K562 (cell line): ENCODE results near the gene NUP62. TPM values are rescaled to one million over a fixed set of nuclear protein-coding genes. Genes with fewer than 3 reads are reported as not detected.

Experiments
- HIVEP1 ChIP-seq: fragments of 250-450 bp; sonication (Bioruptor Pico); IDR thresholded peaks from 2 replicates; pipeline ENCODE4 v1.4.0; 2020; ENCODE audit warnings: mild to moderate bottlenecking
- HMG20A ChIP-seq: fragments of 450-650 bp; formaldehyde crosslinking; conservative IDR thresholded peaks from 2 replicates; pipeline ENCODE4 v1.4.0; 2020; ENCODE audit warnings: mild to moderate bottlenecking, mixed read lengths
- KLF6 ChIP-seq: fragments of 250-450 bp; sonication (Bioruptor Pico); IDR thresholded peaks from 2 replicates; pipeline ENCODE4 v1.4.0; 2020; ENCODE audit warnings: mild to moderate bottlenecking, moderate library complexity, borderline replicate concordance
- MCM3 ChIP-seq: fragments of 450-650 bp; IDR thresholded peaks from 2 replicates; pipeline ENCODE4 v1.6.1; 2016
- MLLT1 ChIP-seq, 2 experiments: fragments of 450-650 bp; IDR thresholded peaks; 2 replicates each; pipeline ENCODE4 v1.6.1; 2016
- MYBL2 ChIP-seq, 2 experiments: fragments of 450-650 bp in 1 of 2; sonication (generic) in 1 of 2; formaldehyde crosslinking in 1 of 2; IDR thresholded peaks; 2 replicates each; pipeline versions ENCODE4 v1.6.1 to v1.8.1; 2017 to 2022; ENCODE audit warnings: borderline replicate concordance in 1 of 2, inconsistent platforms in 1 of 2, low read depth in 1 of 2, mild to moderate bottlenecking in 1 of 2, missing genetic modification reagents in 1 of 2, moderate library complexity in 1 of 2
- NBN ChIP-seq: fragments of 450-650 bp; IDR thresholded peaks from 2 replicates; pipeline ENCODE4 v1.6.1; 2016; ENCODE audit warnings: low read depth, mild to moderate bottlenecking
- NR2C2 ChIP-seq, 2 experiments: fragments of 200-800 bp in 1 of 2; sonication (Bioruptor generic) in 1 of 2; sonication (generic) in 1 of 2; formaldehyde crosslinking in 1 of 2; IDR thresholded peaks; 2 replicates each; pipeline versions ENCODE4 v1.6.1 to v1.8.0; 2016 to 2022; ENCODE audit warnings: mild to moderate bottlenecking in 1 of 2, missing compliant biosample characterization in 1 of 2, missing genetic modification characterization in 1 of 2, missing genetic modification reagents in 1 of 2
- PATZ1 ChIP-seq: fragments of 250-450 bp; sonication (Bioruptor Pico); IDR thresholded peaks from 2 replicates; pipeline ENCODE4 v1.5.0; 2020; ENCODE audit warnings: mild to moderate bottlenecking, borderline replicate concordance
- PHB ChIP-seq: fragments of 250-450 bp; sonication (Bioruptor Pico); IDR thresholded peaks from 2 replicates; pipeline ENCODE4 v1.5.0; 2021
- SIN3B ChIP-seq: fragments of 450-650 bp; IDR thresholded peaks from 2 replicates; pipeline ENCODE4 v1.6.1; 2017; ENCODE audit warnings: low read depth, mild to moderate bottlenecking, moderate library complexity
- SMARCB1 ChIP-seq: IDR thresholded peaks from 2 replicates; pipeline ENCODE4 v1.6.1; 2011; ENCODE audit warnings: improper control_type of control experiment, low read depth; ENCODE audit not compliant: insufficient read length
- SRSF1 ChIP-seq: fragments of 200-400 bp; formaldehyde crosslinking; IDR thresholded peaks from 2 replicates; pipeline ENCODE4 v1.6.1; 2017; ENCODE audit warnings: mild to moderate bottlenecking, low read depth, low read length, moderate library complexity
- TCF15 ChIP-seq: fragments of 250-450 bp; sonication (Bioruptor Pico); IDR thresholded peaks from 2 replicates; pipeline ENCODE4 v1.8.0; 2022; ENCODE audit warnings: moderate library complexity, mild to moderate bottlenecking, inconsistent platforms
- TEAD1 ChIP-seq, 2 experiments: fragments of 450-650 bp in 1 of 2; sonication (generic) in 1 of 2; formaldehyde crosslinking; IDR thresholded peaks; 2 replicates each; pipeline versions ENCODE4 v1.4.0 to v1.8.0; 2020 to 2022; ENCODE audit warnings: mild to moderate bottlenecking in 2 of 2, missing genetic modification reagents in 1 of 2
- ZFPM2 ChIP-seq: fragments of 250-450 bp; sonication (Bioruptor Pico); IDR thresholded peaks from 2 replicates; pipeline ENCODE4 v1.5.1; 2022; ENCODE audit warnings: mild to moderate bottlenecking
- ZNF12 ChIP-seq: sonication (generic); formaldehyde crosslinking; IDR thresholded peaks from 2 replicates; pipeline ENCODE4 v1.4.0; 2020; ENCODE audit warnings: mild to moderate bottlenecking, missing genetic modification reagents
- ZNF134 ChIP-seq: fragments of 250-450 bp; sonication (Bioruptor Pico); conservative IDR thresholded peaks from 2 replicates; pipeline ENCODE4 v1.4.0; 2020
- ZNF263 ChIP-seq: sonication (generic); formaldehyde crosslinking; IDR thresholded peaks from 2 replicates; pipeline ENCODE4 v1.8.0; 2022; ENCODE audit warnings: mild to moderate bottlenecking, missing genetic modification reagents, borderline replicate concordance
- ZNF583 ChIP-seq: fragments of 250-450 bp; sonication (Bioruptor Pico); IDR thresholded peaks from 2 replicates; pipeline ENCODE4 v1.4.0; 2020
- ZNF589 ChIP-seq: fragments of 200-800 bp; sonication (Bioruptor generic); IDR thresholded peaks from 2 replicates; pipeline ENCODE4 v1.6.1; 2016; ENCODE audit warnings: low read depth, missing genetic modification characterization, missing compliant biosample characterization
- ZNF764 ChIP-seq: fragments of 250-450 bp; sonication (Bioruptor Pico); IDR thresholded peaks from 2 replicates; pipeline ENCODE4 v1.4.0; 2020; ENCODE audit warnings: low read depth, mild to moderate bottlenecking, moderate library complexity
- ZSCAN32 ChIP-seq: fragments of 450-650 bp; formaldehyde crosslinking; IDR thresholded peaks from 2 replicates; pipeline ENCODE4 v1.4.0; 2020; ENCODE audit warnings: mild to moderate bottlenecking, moderate library complexity
- polyA plus RNA-seq, 8 experiments: library from polyadenylated mRNA; depleted of rRNA in 4 of 8; stranded (reverse) in 5 of 8; unstranded in 3 of 8; fragments of >200 nt; fragmentation: Nextera tagmentation in 2 of 8; fragmentation: Illumina TruSeq in 1 of 8; extraction: Ambion mirVana in 2 of 8; extraction: Trizol in 1 of 8; gene quantifications; 2 replicates each; pipeline versions ENCODE4 v1.2.1 to v1.2.3, GENCODE V29; 2011 to 2014; ENCODE audit warnings: inconsistent platforms in 1 of 8, missing spikeins in 1 of 8
- total RNA-seq, 7 experiments: library from RNA; depleted of rRNA in 6 of 7; stranded (reverse); fragments of >200 nt in 6 of 7; fragmentation: Illumina TruSeq in 2 of 7; extraction: Trizol in 2 of 7; gene quantifications; 2 replicates each; pipeline versions ENCODE4 v1.2.1 to v1.2.3, GENCODE V29; 2011 to 2021; ENCODE audit warnings: low replicate concordance in 1 of 7
- TF ChIP-seq, protein P1 (sequence below): sonication (generic); formaldehyde crosslinking; IDR thresholded peaks from 2 replicates; pipeline ENCODE4 v1.8.1; 2023; ENCODE audit warnings: mild to moderate bottlenecking, missing genetic modification reagents

Gene NUP62
- total and polyA plus RNA-seq, 9 of the 15 experiments (the other 6 are each of a cell fraction or from before 2014, with no cell fraction given), result 16.9 to 109 (median 66.0) TPM

GRCh38 chr19:49929121-49929610 lies at the start of gene NUP62, which contains the start of gene ATF5 (continued):
- TF ChIP-seq, protein P1, sequence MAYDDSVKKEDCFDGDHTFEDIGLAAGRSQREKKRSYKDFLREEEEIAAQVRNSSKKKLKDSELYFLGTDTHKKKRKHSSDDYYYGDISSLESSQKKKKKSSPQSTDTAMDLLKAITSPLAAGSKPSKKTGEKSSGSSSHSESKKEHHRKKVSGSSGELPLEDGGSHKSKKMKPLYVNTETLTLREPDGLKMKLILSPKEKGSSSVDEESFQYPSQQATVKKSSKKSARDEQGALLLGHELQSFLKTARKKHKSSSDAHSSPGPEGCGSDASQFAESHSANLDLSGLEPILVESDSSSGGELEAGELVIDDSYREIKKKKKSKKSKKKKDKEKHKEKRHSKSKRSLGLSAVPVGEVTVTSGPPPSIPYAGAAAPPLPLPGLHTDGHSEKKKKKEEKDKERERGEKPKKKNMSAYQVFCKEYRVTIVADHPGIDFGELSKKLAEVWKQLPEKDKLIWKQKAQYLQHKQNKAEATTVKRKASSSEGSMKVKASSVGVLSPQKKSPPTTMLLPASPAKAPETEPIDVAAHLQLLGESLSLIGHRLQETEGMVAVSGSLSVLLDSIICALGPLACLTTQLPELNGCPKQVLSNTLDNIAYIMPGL, result peak; percentile 97; the same call in 1 of the 2 replicates
- TF ChIP-seq ZNF12 (CRISPR knock-in tag), result peak; percentile 78
- TF ChIP-seq PHB, result peak; percentile 90; the same call in 1 of the 2 replicates
- peak; percentile 6; the same call in 1 of the 2 replicates for TF ChIP-seq ZSCAN32 (CRISPR knock-in tag)
- TF ChIP-seq SMARCB1, result no peak
- no peak for TF ChIP-seq SIN3B
- TF ChIP-seq MCM3, result no peak
- TF ChIP-seq ZFPM2 (CRISPR knock-in tag), result no peak
- peak; percentile 83 for TF ChIP-seq MYBL2 (IDR thresholded peaks at IDR 0.05; ENCODE audit: low read depth)
- no peak for TF ChIP-seq MYBL2 (CRISPR knock-in tag; IDR thresholded peaks at IDR 0.05; ENCODE audit: borderline replicate concordance)
- TF ChIP-seq ZNF263 (CRISPR knock-in tag), result peak; percentile 74
- TF ChIP-seq PATZ1 (CRISPR knock-in tag), result no peak; the same call in 1 of the 2 replicates
- TF ChIP-seq NR2C2 (CRISPR knock-in tag; IDR thresholded peaks at IDR 0.05), result peak; percentile 68; the same call in 1 of the 2 replicates
- TF ChIP-seq NR2C2 (tag; IDR thresholded peaks at IDR 0.05), result peak; percentile 74
- TF ChIP-seq KLF6 (CRISPR knock-in tag), result no peak; the same call in 1 of the 2 replicates
- TF ChIP-seq HMG20A, result no peak
- TF ChIP-seq ZNF764 (CRISPR knock-in tag), result no peak
- peak; percentile 84 for TF ChIP-seq NBN
- TF ChIP-seq ZNF134, result no peak
- TF ChIP-seq ZNF583 (CRISPR knock-in tag), result no peak
- TF ChIP-seq ZNF589, result no peak; the same call in 1 of the 2 replicates
- peak; percentile 93 to 96 for TF ChIP-seq MLLT1 (IDR thresholded peaks at IDR 0.05)
- TF ChIP-seq TCF15, result no peak
- peak; percentile 35; the same call in 1 of the 2 replicates for TF ChIP-seq HIVEP1 (CRISPR knock-in tag)
- TF ChIP-seq SRSF1, result no peak
- TF ChIP-seq TEAD1 (CRISPR knock-in tag; IDR thresholded peaks at IDR 0.05), result no peak; a peak in 1 of 4 replicates
